Skeletal muscle tissue (tissue), 4 donors: Measurements from ENCODE around the gene HOXC11. TPM values are rescaled to one million over a fixed set of nuclear protein-coding genes. Genes with fewer than 3 reads are reported as not detected.

ENCODE experiments used
- H3K27ac ChIP-seq: one replicate; pipeline ENCODE4 v1.7.0; 2013; ENCODE audit warnings: mild to moderate bottlenecking, low read depth, low read length, inconsistent platforms
- H3K27me3 ChIP-seq, 3 donors: one replicate each; pipeline ENCODE4 v1.7.0; 2013; ENCODE audit warnings: low read length in 3 of 3; ENCODE audit not compliant: control insufficient read depth in 3 of 3, insufficient read depth in 3 of 3
- H3K36me3 ChIP-seq, 3 donors: one replicate each; pipeline ENCODE4 v1.7.0; 2013; ENCODE audit warnings: low read length in 3 of 3; ENCODE audit not compliant: control insufficient read depth in 3 of 3, insufficient read depth in 3 of 3
- H3K4me1 ChIP-seq, 3 donors: one replicate each; pipeline ENCODE4 v1.7.0; 2013; ENCODE audit warnings: low read length in 3 of 3, mild to moderate bottlenecking in 3 of 3; ENCODE audit not compliant: control insufficient read depth in 3 of 3, insufficient read depth in 3 of 3
- H3K4me3 ChIP-seq, 3 donors: one replicate each; pipeline ENCODE4 v1.7.0; 2013; ENCODE audit warnings: low read length in 3 of 3
- H3K9ac ChIP-seq, 3 donors: one replicate each; pipeline ENCODE4 v1.7.0; 2013; ENCODE audit warnings: low read length in 3 of 3, mild to moderate bottlenecking in 3 of 3, moderate library complexity in 2 of 3, low read depth in 1 of 3
- H3K9me3 ChIP-seq, 3 donors: one replicate each; pipeline ENCODE4 v1.7.0; 2013; ENCODE audit warnings: low read length in 3 of 3; ENCODE audit not compliant: control insufficient read depth in 3 of 3
- total RNA-seq: library from RNA; depleted of rRNA; stranded (reverse); fragments of >200 nt; gene quantifications from one replicate; pipeline ENCODE4 v1.2.3, GENCODE V29; 2014
- donor health status: Osteomylitis.

Gene HOXC11
- total RNA-seq, 1 donor from 2014 or later = 0.52 TPM

DNA sequence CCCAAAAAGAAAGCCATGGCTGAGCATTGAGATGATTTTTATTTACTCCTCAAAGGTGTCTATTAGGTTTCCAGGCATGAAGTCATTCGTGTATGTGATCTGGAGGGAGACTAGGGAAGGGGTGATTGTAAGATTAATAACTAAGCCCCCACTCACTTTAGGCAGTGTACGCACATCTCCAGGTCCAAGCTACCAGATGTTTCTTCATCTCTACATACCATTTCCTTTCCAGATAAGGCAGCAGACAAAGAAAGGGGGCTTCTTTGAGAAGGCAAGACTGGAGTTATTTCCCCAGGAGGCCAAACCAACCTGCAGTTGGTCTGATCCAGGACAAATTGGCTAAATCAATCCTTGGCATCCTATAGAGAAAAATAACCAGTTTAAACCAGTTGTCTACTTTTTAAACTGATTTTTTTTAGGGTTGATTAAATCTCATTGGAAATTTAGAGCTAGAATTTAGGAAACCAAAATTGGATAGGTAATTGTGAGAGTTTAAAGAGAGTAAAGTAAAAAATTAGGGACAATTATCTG is 30.4 kb upstream of the HOXC11 start:
- Histone ChIP-seq H3K9ac (no peak overlapping the region), H3K36me3 (no peaks in the 10 kb centered on the region), H3K9me3 (no peaks in the 10 kb centered on the region), H3K4me3 (no peak overlapping the region), H3K27ac (no peak overlapping the region), H3K4me1 (peaks cover 5 to 11% (median 10%) of the 10 kb centered on the region in 3 donors), H3K27me3 (peaks cover 76 to 83% (median 80%) of the 10 kb centered on the region in 3 donors)

DNA sequence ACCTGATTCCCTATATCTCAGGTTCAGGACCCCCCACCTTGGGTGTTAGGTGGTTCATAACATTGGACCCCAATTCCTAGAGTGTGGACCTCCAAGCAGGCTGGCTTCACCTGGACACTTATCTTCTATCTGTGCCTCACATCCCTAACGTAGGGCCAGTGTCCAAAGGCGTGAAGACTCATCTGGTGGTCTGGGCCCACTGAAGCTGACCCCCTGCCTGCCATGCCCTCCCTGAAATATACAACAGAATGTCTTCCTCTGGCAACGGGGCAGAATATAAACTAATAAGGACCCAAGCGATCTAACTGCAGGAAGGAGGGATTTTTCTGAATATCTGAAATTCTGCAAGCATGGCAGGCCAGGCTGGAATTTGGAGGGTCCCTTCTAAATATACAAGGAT is 28.7 kb upstream of the HOXC11 start:
- no peaks in the 10 kb centered on the region for H3K36me3 ChIP-seq
- H3K9ac ChIP-seq = no peak overlapping the region
- H3K27ac ChIP-seq = no peak overlapping the region
- H3K4me1 ChIP-seq = no peaks in the 10 kb centered on the region
- H3K9me3 ChIP-seq = no peaks in the 10 kb centered on the region
- H3K27me3 ChIP-seq = peaks cover 66 to 77% (median 69%) of the 10 kb centered on the region in 3 donors
- no peak overlapping the region for H3K4me3 ChIP-seq

DNA sequence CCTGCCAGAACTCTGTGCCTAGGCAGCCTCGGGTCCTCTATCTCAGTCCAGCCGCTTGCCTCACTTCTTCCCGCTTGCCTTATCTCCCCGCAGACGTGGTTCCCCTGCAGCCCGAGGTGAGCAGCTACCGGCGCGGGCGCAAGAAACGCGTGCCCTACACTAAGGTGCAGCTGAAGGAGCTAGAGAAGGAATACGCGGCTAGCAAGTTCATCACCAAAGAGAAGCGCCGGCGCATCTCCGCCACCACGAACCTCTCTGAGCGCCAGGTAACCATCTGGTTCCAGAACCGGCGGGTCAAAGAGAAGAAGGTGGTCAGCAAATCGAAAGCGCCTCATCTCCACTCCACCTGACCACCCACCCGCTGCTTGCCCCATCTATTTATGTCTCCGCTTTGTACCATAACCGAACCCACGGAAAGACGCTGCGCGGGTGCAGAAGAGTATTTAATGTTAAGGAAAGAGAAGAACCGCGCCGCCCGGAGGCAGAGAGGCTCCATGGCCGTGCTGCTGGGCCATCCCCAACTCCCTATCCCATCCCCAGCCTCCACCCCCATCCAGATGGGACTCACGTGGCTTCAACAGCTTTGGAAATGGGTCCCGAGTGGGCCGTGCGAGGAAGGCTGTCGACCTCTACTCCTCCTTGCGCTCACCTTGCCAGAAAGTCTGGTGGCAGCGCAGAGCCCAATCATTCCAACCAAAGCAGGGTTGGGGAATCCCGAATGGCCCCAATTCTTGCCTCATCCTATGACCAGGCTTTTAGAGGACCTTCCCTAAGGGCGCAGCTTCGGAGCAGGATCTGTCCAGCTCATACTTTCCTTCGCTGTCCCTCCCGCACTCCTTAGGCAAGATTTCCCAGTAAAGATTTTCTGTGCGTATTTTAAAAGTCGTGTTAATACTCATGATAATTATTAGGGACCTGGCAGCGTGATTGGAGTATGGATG is 27.7 kb upstream of the HOXC11 start:
- no peak overlapping the region for H3K27ac ChIP-seq
- no peaks in the 10 kb centered on the region for H3K36me3 ChIP-seq
- no peak overlapping the region for H3K4me3 ChIP-seq

DNA sequence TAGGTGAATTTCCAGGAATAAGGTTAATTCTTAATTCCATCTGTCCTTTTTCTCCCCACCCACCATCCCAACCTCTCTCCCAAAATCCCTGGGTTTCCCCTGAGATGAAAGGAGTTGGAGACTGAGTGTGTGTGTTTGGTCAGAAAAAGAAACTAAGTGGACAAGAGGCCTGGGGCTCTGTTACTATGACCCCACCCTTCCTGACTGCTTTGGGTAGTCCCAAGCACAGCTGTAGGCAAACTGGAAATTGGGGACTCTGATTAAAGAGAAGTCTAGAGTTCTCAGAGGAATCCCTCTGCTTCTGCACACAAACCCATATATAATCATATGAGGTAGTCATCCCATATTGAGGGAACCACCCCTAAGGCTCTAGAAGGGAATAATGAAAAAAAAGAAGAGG is 25.2 kb upstream of the HOXC11 start:
- Histone ChIP-seq H3K36me3 (no peaks in the 10 kb centered on the region), H3K27me3 (peaks cover 73 to 85% (median 75%) of the 10 kb centered on the region in 3 donors), H3K9ac (no peak overlapping the region), H3K4me1 (peaks cover 0 to 3% (median 0%) of the 10 kb centered on the region in 3 donors), H3K27ac (no peak overlapping the region), H3K4me3 (no peak overlapping the region), H3K9me3 (no peaks in the 10 kb centered on the region)

More for the DNA sequence above, 27.7 kb upstream of the HOXC11 start:
- Histone ChIP-seq H3K27me3 (peaks cover 67 to 80% (median 70%) of the 10 kb centered on the region in 3 donors), H3K9me3 (no peaks in the 10 kb centered on the region), H3K4me1 (no peaks in the 10 kb centered on the region), H3K9ac (no peak overlapping the region)

GRCh38 chr12:53948650-53949593 is 24.0 kb upstream of the HOXC11 start:
- Histone ChIP-seq H3K4me1 (peaks cover 0 to 3% (median 0%) of the 10 kb centered on the region in 3 donors), H3K9ac (no peak overlapping the region), H3K36me3 (no peaks in the 10 kb centered on the region), H3K4me3 (no peak overlapping the region), H3K9me3 (no peaks in the 10 kb centered on the region), H3K27me3 (peaks cover 71 to 90% (median 76%) of the 10 kb centered on the region in 3 donors), H3K27ac (no peak overlapping the region)

GRCh38 chr12:53949631-53950436 is 23.1 kb upstream of the HOXC11 start:
- Histone ChIP-seq H3K27ac (no peak overlapping the region), H3K27me3 (peaks cover 68 to 90% (median 74%) of the 10 kb centered on the region in 3 donors), H3K9me3 (no peaks in the 10 kb centered on the region), H3K9ac (no peak overlapping the region), H3K36me3 (no peaks in the 10 kb centered on the region), H3K4me1 (peaks cover 0 to 3% (median 1%) of the 10 kb centered on the region in 3 donors), H3K4me3 (no peak overlapping the region)

GRCh38 chr12:53950437-53950773 is 22.5 kb upstream of the HOXC11 start:
- no peaks in the 10 kb centered on the region for H3K36me3 ChIP-seq
- peaks cover 66 to 90% (median 74%) of the 10 kb centered on the region in 3 donors for H3K27me3 ChIP-seq
- peaks cover 0 to 3% (median 3%) of the 10 kb centered on the region in 3 donors for H3K4me1 ChIP-seq
- H3K9me3 ChIP-seq = no peaks in the 10 kb centered on the region
- no peak overlapping the region for H3K9ac ChIP-seq
- H3K4me3 ChIP-seq = no peak overlapping the region
- no peak overlapping the region for H3K27ac ChIP-seq

DNA sequence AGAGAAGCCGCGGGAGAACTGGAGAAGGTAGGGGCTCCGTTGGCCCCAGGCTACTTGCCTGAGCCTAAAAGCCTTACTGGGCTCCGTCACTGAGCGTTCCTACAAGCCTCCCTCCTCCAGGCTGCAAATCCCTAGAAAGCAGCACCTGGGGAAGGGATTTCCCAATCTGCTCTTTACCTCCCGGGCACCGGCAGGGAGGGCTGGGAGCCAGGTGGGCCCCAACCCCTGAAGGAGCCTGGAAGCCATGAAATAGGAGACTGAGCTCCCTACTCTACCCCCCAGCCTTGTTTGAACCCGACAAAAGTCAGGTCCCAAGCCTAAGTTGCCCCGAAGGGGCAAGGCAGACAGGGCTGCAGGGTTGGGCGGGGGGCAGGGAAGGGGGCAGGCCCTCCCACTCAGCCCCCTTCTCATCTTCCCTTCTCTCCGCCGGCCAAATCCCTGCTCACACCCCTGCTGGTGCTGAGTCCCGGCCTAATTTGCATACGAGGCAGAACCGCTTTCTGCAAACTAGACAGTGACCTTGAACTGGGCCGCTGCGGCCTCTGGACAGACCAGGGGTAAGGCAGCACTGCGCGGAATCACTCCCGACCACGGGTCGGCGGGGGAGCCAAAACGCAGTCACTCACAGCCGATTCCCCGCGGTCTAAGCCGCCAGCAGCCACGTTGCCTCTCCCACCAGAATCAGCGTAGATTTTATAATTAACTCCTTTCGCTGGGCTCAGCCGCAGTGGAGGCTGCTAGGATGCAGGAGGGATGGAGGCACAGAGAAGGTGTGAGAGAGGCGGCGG is 21.9 kb upstream of the HOXC11 start:
- peaks cover 0 to 3% (median 3%) of the 10 kb centered on the region in 3 donors for H3K4me1 ChIP-seq
- H3K9ac ChIP-seq = no peak overlapping the region
- H3K27me3 ChIP-seq = peaks cover 66 to 90% (median 74%) of the 10 kb centered on the region in 3 donors
- H3K36me3 ChIP-seq = no peaks in the 10 kb centered on the region
- H3K4me3 ChIP-seq = no peak overlapping the region
- no peak overlapping the region for H3K27ac ChIP-seq
- H3K9me3 ChIP-seq = no peaks in the 10 kb centered on the region
